Liver (tissue), 9 donors: Measurements from ENCODE around the gene SPAG8. TPM values are rescaled to one million over a fixed set of nuclear protein-coding genes. Genes with fewer than 3 reads are reported as not detected.

Experiments
- DNase-seq: peaks from one replicate; pipeline ENCODE4 v3.0.0-alpha.2; 2017; ENCODE audit warnings: low spot score
- H3K27ac ChIP-seq, 2 donors: one replicate each; pipeline ENCODE4 v1.7.0; 2013; ENCODE audit warnings: inconsistent platforms in 2 of 2, low read length in 2 of 2, control low read depth in 1 of 2, low read depth in 1 of 2, mild to moderate bottlenecking in 1 of 2
- H3K27me3 ChIP-seq, 4 donors: one replicate each; pipeline versions ENCODE4 v1.6.1 to v1.7.0; 2013; ENCODE audit warnings: low read length in 3 of 4, inconsistent platforms in 1 of 4, mild to moderate bottlenecking in 1 of 4, moderate library complexity in 1 of 4; ENCODE audit not compliant: control insufficient read depth in 4 of 4, insufficient read depth in 4 of 4
- H3K36me3 ChIP-seq, 4 donors: one replicate each; pipeline versions ENCODE4 v1.6.1 to v1.7.0; 2013; ENCODE audit warnings: low read length in 3 of 4, mild to moderate bottlenecking in 3 of 4, low read depth in 1 of 4, moderate library complexity in 1 of 4; ENCODE audit not compliant: control insufficient read depth in 4 of 4, insufficient read depth in 3 of 4
- H3K4me1 ChIP-seq, 4 donors: one replicate each; pipeline versions ENCODE4 v1.6.1 to v1.7.0; 2013; ENCODE audit warnings: low read length in 3 of 4, mild to moderate bottlenecking in 3 of 4, moderate library complexity in 1 of 4; ENCODE audit not compliant: control insufficient read depth in 4 of 4, insufficient read depth in 4 of 4
- H3K4me3 ChIP-seq, 3 donors: one replicate each; pipeline versions ENCODE4 v1.6.1 to v1.7.0; 2013; ENCODE audit warnings: low read length in 3 of 3, control low read depth in 1 of 3, low read depth in 1 of 3, mild to moderate bottlenecking in 1 of 3
- H3K9ac ChIP-seq, 2 donors: one replicate each; pipeline ENCODE4 v1.7.0; 2013; ENCODE audit warnings: low read length in 2 of 2, mild to moderate bottlenecking in 2 of 2, moderate library complexity in 2 of 2, control low read depth in 1 of 2, low read depth in 1 of 2
- H3K9me3 ChIP-seq, 4 donors: one replicate each; pipeline versions ENCODE4 v1.6.1 to v1.7.0; 2013; ENCODE audit warnings: low read length in 3 of 4; ENCODE audit not compliant: control insufficient read depth in 4 of 4
- ATF3 ChIP-seq: IDR thresholded peaks from 2 replicates; pipeline ENCODE4 v1.6.1; 2016; ENCODE audit warnings: antibody characterized with exemption
- EGR1 ChIP-seq, 2 donors: IDR thresholded peaks; 2 replicates each; pipeline ENCODE4 v1.6.1; 2016 to 2018; ENCODE audit warnings: antibody characterized with exemption in 2 of 2, low read depth in 2 of 2
- FOXA1 ChIP-seq: IDR thresholded peaks from 2 replicates; pipeline ENCODE4 v1.6.1; 2016; ENCODE audit warnings: antibody characterized with exemption
- FOXA2 ChIP-seq: IDR thresholded peaks from 2 replicates; pipeline ENCODE4 v1.6.1; 2016; ENCODE audit warnings: antibody characterized with exemption
- GABPA ChIP-seq, 2 donors: IDR thresholded peaks in 1 of 2; conservative IDR thresholded peaks in 1 of 2; 2 replicates each; pipeline ENCODE4 v1.6.1; 2016; ENCODE audit warnings: antibody characterized with exemption in 2 of 2, mild to moderate bottlenecking in 1 of 2, moderate library complexity in 1 of 2
- HNF4A ChIP-seq, 2 donors: conservative IDR thresholded peaks; 2 replicates each; pipeline ENCODE4 v1.6.1; 2016; ENCODE audit warnings: antibody characterized with exemption in 2 of 2, mild to moderate bottlenecking in 2 of 2
- HNF4G ChIP-seq: IDR thresholded peaks from 2 replicates; pipeline ENCODE4 v1.6.1; 2016; ENCODE audit warnings: antibody characterized with exemption
- JUND ChIP-seq, 2 donors: IDR thresholded peaks; 2 replicates each; pipeline ENCODE4 v1.6.1; 2016; ENCODE audit warnings: antibody characterized with exemption in 2 of 2
- MAX ChIP-seq: IDR thresholded peaks from 2 replicates; pipeline ENCODE4 v1.6.1; 2016; ENCODE audit warnings: antibody characterized with exemption
- NR2F2 ChIP-seq: IDR thresholded peaks from 2 replicates; pipeline ENCODE4 v1.6.1; 2016; ENCODE audit warnings: antibody characterized with exemption
- RAD21 ChIP-seq, 2 donors: IDR thresholded peaks; 2 replicates each; pipeline ENCODE4 v1.6.1; 2016; ENCODE audit warnings: antibody characterized with exemption in 2 of 2, mild to moderate bottlenecking in 2 of 2
- REST ChIP-seq: IDR thresholded peaks from 2 replicates; pipeline ENCODE4 v1.6.1; 2016; ENCODE audit warnings: antibody characterized with exemption, mild to moderate bottlenecking
- RXRA ChIP-seq, 2 donors: IDR thresholded peaks; 2 replicates each; pipeline ENCODE4 v1.6.1; 2017 to 2018; ENCODE audit warnings: antibody characterized with exemption in 2 of 2, mild to moderate bottlenecking in 1 of 2
- SP1 ChIP-seq: IDR thresholded peaks from 2 replicates; pipeline ENCODE4 v1.6.1; 2018; ENCODE audit warnings: antibody characterized with exemption, mild to moderate bottlenecking
- TAF1 ChIP-seq: conservative IDR thresholded peaks from 2 replicates; pipeline ENCODE4 v1.6.1; 2016; ENCODE audit warnings: antibody characterized with exemption, mild to moderate bottlenecking
- YY1 ChIP-seq: IDR thresholded peaks from 2 replicates; pipeline ENCODE4 v1.6.1; 2016; ENCODE audit warnings: antibody characterized with exemption, mild to moderate bottlenecking
- ZBTB33 ChIP-seq: IDR thresholded peaks from 2 replicates; pipeline ENCODE4 v1.6.1; 2016; ENCODE audit warnings: antibody characterized with exemption
- WGBS: extraction: QIAGEN DNeasy Blood & Tissue Kit; methylation state at CpG from one replicate; pipeline ENCODE4 v1.1.7; 2013; 5-methylcytosine and 5-hydroxymethylcytosine counted together
- polyA plus RNA-seq, 2 donors: library from polyadenylated mRNA; stranded (reverse) in 1 of 2; unstranded in 1 of 2; fragments of 200-250 nt in 1 of 2; fragments of >200 nt in 1 of 2; fragmentation: Nextera tagmentation in 1 of 2; extraction: Ambion mirVana in 1 of 2; gene quantifications; one replicate each; pipeline versions ENCODE4 v1.2.1 to v1.2.3, GENCODE V29; 2013 to 2015
- total RNA-seq, 2 donors: library from RNA; depleted of rRNA; stranded (reverse); fragments of >200 nt; gene quantifications; one replicate each; pipeline ENCODE4 v1.2.3, GENCODE V29; 2014
- donor health status: healthy.
- donor health status: healthy.
- donor health status: healthy.
- donor health status: healthy.
- donor health status: healthy.

The SPAG8 gene
- total and polyA plus RNA-seq, 4 donors: 0.14 to 0.56 (median 0.19) TPM

- no peaks in the 10 kb centered on the region for H3K9me3 ChIP-seq
- TF ChIP-seq REST (no peak), JUND (IDR thresholded peaks at IDR 0.05) (no peak), SP1 (no peak)
- H3K27ac ChIP-seq: no peak overlapping the region
- peaks cover 2 to 20% (median 17%) of the 10 kb centered on the region in 4 donors for H3K4me1 ChIP-seq
- 91% methylated on average over 2 of the region's 2 CpGs for WGBS
- H3K36me3 ChIP-seq: no peaks in the 10 kb centered on the region
- no peak for DNase-seq
- H3K4me3 ChIP-seq: no peak overlapping the region
- no peak overlapping the region for H3K9ac ChIP-seq
- H3K27me3 ChIP-seq: no peaks in the 10 kb centered on the region
Observed at GRCh38 chr9:35766997-35767396, 45.1 kb downstream of the SPAG8 start.

GRCh38 chr9:35763803-35764202, 48.3 kb downstream of the SPAG8 start:
- H3K27me3 ChIP-seq: no peaks in the 10 kb centered on the region
- H3K36me3 ChIP-seq: no peaks in the 10 kb centered on the region
- no peak overlapping the region for H3K27ac ChIP-seq
- WGBS: 100% methylated on average over 1 of the region's 1 CpG
- H3K9me3 ChIP-seq: no peaks in the 10 kb centered on the region
- no peak for TF ChIP-seq FOXA1
- TF ChIP-seq TAF1: no peak
- TF ChIP-seq EGR1 (IDR thresholded peaks at IDR 0.05; ENCODE audit: low read depth in 2 of 2): no peak
- TF ChIP-seq YY1: no peak
- TF ChIP-seq JUND (IDR thresholded peaks at IDR 0.05): no peak
- TF ChIP-seq RAD21 (IDR thresholded peaks at IDR 0.05): no peak
- no peak for TF ChIP-seq FOXA2
- no peak for TF ChIP-seq HNF4G
- TF ChIP-seq ATF3: no peak
- TF ChIP-seq RXRA (IDR thresholded peaks at IDR 0.05): no peak
- TF ChIP-seq HNF4A (conservative IDR thresholded peaks at IDR 0.05): no peak
- no peak for TF ChIP-seq MAX
- no peak for TF ChIP-seq ZBTB33
- TF ChIP-seq GABPA (IDR thresholded peaks at IDR 0.05 in 1 of 2, conservative IDR thresholded peaks at IDR 0.05 in 1 of 2): no peak
- TF ChIP-seq REST: no peak
- no peak for TF ChIP-seq SP1
- no peak for TF ChIP-seq NR2F2
- no peak overlapping the region for H3K9ac ChIP-seq
- H3K4me1 ChIP-seq: peaks cover 0 to 2% (median 1%) of the 10 kb centered on the region in 4 donors
- no peak overlapping the region for H3K4me3 ChIP-seq
- no peak for DNase-seq
